Ramos (cell line): ENCODE measurements around the gene TUT1.

Source experiments
- in situ Hi-C: fragments of 300-500 bp; cut with MboI; formaldehyde crosslinking; loops from one replicate; pipeline ENCODE4 v1.14.3; 2022; ENCODE audit warnings: low sequenced_read_pairs; ENCODE audit not compliant: unreplicated experiment

Gene TUT1

DNA sequence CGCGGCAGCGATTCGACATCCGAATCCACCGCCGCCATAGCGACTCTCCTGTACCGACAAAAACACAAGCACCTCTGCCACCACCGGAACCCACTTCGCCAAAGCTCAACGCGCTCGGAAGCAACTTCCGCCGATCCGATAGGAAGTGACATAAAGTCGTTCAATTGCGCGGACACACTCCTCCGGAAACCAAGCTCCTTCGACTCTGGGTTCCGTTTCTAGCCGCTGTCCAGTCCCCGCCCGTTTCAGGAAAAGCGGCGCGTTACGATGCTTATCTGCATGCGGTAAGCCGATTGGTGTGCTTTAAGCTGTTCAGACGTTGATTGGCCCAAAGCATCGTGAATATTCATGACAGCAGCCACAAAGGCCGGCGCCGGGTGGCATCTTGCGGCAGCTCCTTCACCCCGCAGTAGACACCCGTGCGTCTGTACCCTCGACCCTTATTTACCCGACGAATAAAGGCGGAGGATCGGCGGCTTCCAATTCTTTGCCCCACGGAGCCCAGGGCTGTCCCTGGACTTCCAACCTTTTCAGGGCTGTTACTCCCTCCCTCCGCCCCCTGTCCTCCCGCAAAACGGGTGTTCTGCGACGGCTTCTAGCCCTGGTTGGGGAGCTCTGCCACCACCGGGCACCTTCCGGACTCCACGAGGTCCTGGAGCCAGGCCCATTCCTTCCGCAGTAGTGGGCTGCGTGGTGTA lies at the start of gene TUT1:
Gene TUT1, minus strand, starts transcription at position 76 of the 698 bp plus-strand sequence. Its CDS starts 38 bp downstream, at position 38.
- in situ Hi-C loops, result no loop called here

DNA sequence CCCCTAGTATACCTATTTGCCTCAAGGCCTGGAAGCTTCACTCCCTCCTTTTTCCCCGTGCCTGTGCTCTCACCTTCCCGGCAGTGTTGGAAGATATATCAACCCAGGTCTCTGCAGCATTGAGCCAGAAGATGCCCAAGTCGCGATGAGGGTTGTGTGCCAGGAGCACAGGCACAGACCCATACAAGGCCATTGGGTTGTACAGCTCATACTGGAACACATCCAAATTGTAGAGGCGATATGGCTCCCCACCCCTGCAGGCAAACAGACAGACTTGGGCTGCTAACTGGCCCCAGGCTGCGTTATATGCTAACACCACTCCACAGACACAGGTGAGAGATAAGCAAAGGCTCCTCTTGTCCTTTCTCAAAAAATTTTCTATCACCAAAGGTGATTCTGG lies 41.2 kb upstream of the TUT1 start:
- in situ Hi-C loops, result no loop called here

DNA sequence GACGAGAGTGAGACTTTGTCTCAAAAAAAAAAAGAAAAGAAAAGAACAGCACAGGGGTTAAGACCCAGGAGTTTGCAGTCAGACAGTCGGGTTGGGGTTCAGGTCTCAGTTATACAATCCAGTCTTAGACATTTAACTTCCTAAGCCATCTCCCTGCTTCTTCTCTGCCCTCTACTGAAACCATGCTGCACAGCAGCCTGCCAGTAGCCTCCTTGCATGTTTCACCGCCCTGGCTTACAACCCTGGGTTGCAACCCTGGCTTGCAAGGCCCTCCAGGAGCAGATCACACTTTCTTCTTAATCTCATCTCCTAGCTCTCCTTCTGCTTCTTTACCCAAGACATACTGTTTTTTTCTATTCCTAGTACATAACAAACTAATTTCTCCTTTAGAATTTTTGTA lies 36.4 kb upstream of the TUT1 start:
- in situ Hi-C loops, result no loop called here

GRCh38 chr11:62622476-62623089 lies 31.3 kb upstream of the TUT1 start:
- in situ Hi-C loops, result loop anchor here (25.0 kb wide), 1 partner anchor 1615 kb away; the partner anchor contains the start of genes DNAJC4, FKBP2, NUDT22 and PPP1R14B

GRCh38 chr11:62621567-62622470 lies 30.5 kb upstream of the TUT1 start, which contains the start of gene B3GAT3:
Gene B3GAT3 (minus strand): TSS chr11:62621986. CDS start chr11:62621947, 39 bp downstream.
- in situ Hi-C loops, result loop anchor here (25.0 kb wide), 1 partner anchor 1615 kb away; the partner anchor contains the start of genes DNAJC4, FKBP2, NUDT22 and PPP1R14B

DNA sequence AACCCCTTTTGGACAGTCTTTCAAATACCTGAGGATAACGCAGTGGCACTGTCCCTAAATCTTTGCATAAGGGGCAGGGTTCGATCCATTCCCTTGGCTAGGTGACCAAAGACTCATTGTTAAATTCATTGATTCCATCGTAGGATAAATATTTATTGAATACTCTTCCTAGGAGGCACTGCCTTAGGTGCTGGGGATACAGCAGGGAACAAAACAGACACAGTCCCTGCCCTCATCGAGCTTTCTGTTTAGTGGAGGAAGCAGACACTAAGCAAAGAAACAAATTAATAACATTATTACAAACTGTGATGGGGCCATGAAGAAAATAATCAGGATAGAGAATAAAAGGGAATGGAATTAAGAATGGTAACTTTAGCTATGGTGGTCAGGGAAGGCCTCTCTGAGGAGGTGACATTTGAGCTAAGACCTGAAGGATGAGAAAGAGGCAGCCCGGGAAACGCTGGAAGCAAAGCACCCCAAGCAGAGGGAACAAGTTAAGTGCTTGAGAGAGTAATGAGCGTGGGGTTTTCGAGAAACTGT lies 29.8 kb upstream of the TUT1 start:
- in situ Hi-C loops, result loop anchor here (25.0 kb wide), 1 partner anchor 1616 kb away; the partner anchor contains the start of genes DNAJC4, FKBP2, NUDT22 and PPP1R14B

GRCh38 chr11:62616957-62617356 lies 25.6 kb upstream of the TUT1 start:
- in situ Hi-C loops, result loop anchor here (25.0 kb wide), 1 partner anchor 1620 kb away; the partner anchor contains the start of genes DNAJC4, FKBP2, NUDT22 and PPP1R14B

- in situ Hi-C loops, result loop anchor here (25.0 kb wide), 1 partner anchor 1622 kb away; the partner anchor contains the start of genes DNAJC4, FKBP2, NUDT22 and PPP1R14B
Observed at GRCh38 chr11:62615521-62615920, 24.2 kb upstream of the TUT1 start.

DNA sequence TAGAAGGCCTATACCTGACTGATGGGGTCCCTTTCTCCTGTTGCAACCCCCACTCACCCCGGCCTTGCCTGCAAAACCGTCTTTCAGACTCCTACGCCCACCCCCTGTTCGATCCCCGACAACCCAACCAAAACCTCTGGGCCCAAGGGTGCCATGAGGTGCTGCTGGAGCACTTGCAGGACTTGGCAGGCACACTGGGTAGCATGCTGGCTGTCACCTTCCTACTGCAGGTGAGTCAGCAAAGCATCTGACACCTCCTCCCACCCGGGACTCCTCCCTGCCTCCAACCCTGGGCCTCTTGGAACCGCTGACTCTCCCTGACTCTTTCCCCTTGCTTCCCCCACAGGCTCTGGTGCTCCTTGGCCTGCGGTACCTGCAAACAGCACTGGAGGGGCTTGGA lies 23.0 kb upstream of the TUT1 start:
- in situ Hi-C loops, result loop anchor here (25.0 kb wide), 1 partner anchor 1623 kb away; the partner anchor contains the start of genes DNAJC4, FKBP2, NUDT22 and PPP1R14B

- in situ Hi-C loops, result loop anchor here (25.0 kb wide), 1 partner anchor 1624 kb away; the partner anchor contains the start of genes DNAJC4, FKBP2, NUDT22 and PPP1R14B
Observed at GRCh38 chr11:62613291-62613778, 22.0 kb upstream of the TUT1 start.

- in situ Hi-C loops, result loop anchor here (25.0 kb wide), 1 partner anchor 1625 kb away; the partner anchor contains the start of genes DNAJC4, FKBP2, NUDT22 and PPP1R14B
Observed at GRCh38 chr11:62612366-62613290, 21.3 kb upstream of the TUT1 start, which contains the start of the genes EML3 and ROM1. Gene EML3 (minus strand): TSS chr11:62612775. CDS start chr11:62612457, 318 bp downstream. Gene ROM1 (plus strand): TSS chr11:62613257. CDS start chr11:62613282, 25 bp downstream.

DNA sequence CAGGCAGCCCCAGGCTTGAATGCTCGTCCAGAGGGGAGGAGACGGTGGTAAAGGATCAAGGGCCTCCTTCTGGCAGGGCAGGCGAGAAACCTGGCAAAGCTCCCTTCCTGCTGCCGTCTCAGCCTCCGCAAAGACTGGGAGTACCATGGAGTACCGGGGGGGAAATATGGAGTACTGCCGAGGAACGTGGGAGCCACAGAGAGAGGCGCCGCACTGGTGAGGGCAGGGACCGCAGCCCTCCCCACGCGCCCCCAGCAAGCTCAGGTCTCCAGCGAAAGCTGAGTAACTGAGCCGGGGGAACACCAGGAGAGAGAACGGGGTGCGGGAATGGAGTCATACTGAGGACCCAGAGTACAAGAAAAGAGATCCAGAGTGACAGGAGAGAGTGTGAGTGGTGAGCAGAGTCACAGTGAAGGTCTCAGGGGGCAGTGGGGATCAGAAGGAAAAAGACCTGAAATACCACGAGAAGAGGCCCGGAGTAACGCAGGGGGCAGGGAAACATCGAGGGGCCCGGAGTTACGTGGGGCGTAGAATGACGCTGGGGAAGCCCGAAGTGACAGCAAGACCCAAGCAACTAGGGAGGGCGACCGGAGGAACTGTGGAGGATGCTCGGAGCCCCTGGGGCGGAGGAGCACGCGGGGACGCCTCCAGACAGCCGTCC lies 20.5 kb upstream of the TUT1 start:
- in situ Hi-C loops, result loop anchor here (25.0 kb wide), 1 partner anchor 1625 kb away; the partner anchor contains the start of genes DNAJC4, FKBP2, NUDT22 and PPP1R14B

DNA sequence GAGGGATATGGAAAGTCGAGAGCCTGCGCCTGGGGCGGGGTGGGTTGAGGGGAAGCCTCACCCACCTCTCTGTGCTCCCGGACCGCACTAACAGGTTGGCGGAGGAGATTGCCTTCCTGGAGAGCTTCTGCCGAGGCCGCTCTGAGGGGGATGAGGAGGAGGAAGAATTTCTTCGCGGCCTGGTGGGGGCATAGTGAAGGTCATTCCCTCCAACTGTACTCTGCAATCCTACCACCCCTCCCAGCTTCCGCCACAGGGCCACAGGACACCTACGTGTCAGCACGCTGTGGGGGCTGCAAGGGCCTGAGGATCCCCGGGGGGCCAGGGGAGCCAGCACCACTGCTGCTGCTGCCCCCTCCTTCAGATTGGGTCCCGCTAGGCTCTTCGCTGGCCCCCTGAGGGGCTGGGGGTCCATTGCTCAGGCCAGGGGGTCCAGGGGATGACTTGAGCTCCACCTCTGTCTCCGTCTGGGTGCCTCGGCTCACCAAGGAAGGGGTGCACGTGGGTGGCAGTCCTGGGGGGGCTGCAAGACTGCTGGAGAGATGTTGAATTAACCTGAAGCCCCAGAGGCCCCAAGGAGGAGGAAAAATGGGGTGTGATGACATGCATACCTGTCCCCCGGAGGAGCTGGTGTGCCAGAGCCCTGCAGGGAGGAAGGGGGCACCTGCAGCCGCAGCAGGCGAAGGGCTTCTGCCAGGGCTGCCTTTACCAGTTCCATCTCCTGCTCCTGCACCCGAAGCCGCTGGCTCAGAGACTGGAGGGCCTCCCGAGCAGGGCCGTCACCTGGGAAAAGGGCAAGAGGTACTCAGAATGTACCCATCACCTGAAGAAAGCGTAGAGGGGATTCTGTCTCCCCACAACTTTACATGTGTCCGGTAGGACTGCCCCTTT lies 19.7 kb upstream of the TUT1 start:
- in situ Hi-C loops, result loop anchor here (25.0 kb wide), 1 partner anchor 1626 kb away; the partner anchor contains the start of genes DNAJC4, FKBP2, NUDT22 and PPP1R14B

DNA sequence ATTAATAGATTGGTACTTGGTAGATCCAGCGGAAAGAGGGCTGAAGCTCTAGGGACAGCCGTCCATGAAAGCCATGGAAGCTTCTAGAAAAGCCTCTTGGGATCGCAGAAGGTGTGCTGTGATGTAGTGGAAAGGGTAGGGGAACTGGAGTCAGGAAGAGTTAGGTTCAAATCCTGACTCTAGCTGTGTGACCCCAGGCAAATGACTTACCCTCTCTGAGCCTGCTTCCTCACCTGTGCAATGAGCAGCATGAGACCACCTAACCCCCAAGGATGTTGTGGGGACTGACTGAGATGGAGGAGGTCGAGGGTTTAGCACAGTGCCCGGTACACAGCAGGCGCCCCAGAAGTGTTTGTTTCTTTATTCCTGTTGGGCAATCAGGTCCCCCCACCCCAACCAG lies 19.1 kb upstream of the TUT1 start:
- in situ Hi-C loops, result loop anchor here (25.0 kb wide), 1 partner anchor 1627 kb away; the partner anchor contains the start of genes DNAJC4, FKBP2, NUDT22 and PPP1R14B

GRCh38 chr11:62608776-62609175 lies 17.5 kb upstream of the TUT1 start:
- in situ Hi-C loops, result loop anchor here (25.0 kb wide), 1 partner anchor 1629 kb away; the partner anchor contains the start of genes DNAJC4, FKBP2, NUDT22 and PPP1R14B

- in situ Hi-C loops, result loop anchor here (25.0 kb wide), 1 partner anchor 1630 kb away; the partner anchor contains the start of genes DNAJC4, FKBP2, NUDT22 and PPP1R14B
Observed at GRCh38 chr11:62607714-62608113, 16.4 kb upstream of the TUT1 start.
